ENCODE measurements around the gene GMPS.

GRCh38 chr3:155906900-155907299 is 36.5 kb downstream of the GMPS start:
- TF ChIP-seq POLR2A (IDR thresholded peaks at IDR 0.05) (no peak), CTCF (IDR thresholded peaks at IDR 0.05) (no peak)
